Left kidney (tissue), 2 donors: ENCODE measurements around the gene INPP4B. TPM values are rescaled to one million over a fixed set of nuclear protein-coding genes. Genes with fewer than 3 reads are reported as not detected.

ENCODE experiments used
- DNase-seq: peaks from one replicate; pipeline ENCODE4 v3.0.0-alpha.2; 2013
- polyA plus RNA-seq: library from polyadenylated mRNA; unstranded; fragments of 120-200 nt; gene quantifications from one replicate; pipeline ENCODE4 v1.2.1, GENCODE V29; 2013; ENCODE audit not compliant: insufficient read length

Gene INPP4B
- polyA plus RNA-seq, 1 donor: 8.4 TPM

GRCh38 chr4:142291299-142292050 lies 554.6 kb downstream of the INPP4B start:
- no peak for DNase-seq

GRCh38 chr4:142287371-142287770 lies 558.7 kb downstream of the INPP4B start:
- no peak for DNase-seq

GRCh38 chr4:142285222-142285583 lies 560.9 kb downstream of the INPP4B start:
- no peak for DNase-seq

DNA sequence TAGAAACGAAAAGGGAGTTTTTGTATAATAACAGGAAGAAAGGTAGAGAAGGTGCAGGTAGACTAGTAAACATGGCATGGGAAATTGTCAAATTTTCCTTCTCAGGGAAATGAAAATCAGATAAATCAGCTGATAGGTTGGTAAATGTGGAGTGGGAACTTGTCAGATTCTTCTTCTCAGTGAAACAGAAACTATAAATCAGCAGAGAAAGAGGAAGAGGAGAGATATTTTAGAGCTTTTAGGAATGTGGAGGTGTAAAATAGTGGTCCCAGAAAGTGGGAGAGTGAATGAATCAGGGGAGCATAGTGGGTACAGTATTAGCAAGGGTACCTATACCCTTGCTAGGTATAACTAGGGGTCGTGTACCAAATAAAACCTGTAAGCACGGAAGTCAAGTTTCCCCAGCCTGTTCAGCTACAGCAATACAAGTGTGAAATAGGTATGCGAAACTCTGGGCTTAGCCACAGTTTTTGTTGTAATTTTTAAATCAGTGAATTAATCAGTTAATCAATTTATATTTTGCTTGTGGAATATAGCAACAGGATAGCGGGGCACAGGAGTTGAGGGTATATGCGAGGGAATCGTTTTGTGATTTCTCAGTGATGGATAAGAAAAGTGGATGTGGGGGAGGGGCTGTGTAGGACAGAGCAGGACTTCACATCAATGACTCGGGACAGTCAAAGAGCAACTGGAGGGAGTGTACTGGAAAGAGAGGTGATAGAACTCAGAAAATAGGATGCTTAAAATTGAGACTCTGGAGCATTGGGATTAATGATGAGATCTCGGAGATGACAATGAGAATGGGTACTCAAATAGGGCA lies 561.5 kb downstream of the INPP4B start:
- DNase-seq: no peak

DNA sequence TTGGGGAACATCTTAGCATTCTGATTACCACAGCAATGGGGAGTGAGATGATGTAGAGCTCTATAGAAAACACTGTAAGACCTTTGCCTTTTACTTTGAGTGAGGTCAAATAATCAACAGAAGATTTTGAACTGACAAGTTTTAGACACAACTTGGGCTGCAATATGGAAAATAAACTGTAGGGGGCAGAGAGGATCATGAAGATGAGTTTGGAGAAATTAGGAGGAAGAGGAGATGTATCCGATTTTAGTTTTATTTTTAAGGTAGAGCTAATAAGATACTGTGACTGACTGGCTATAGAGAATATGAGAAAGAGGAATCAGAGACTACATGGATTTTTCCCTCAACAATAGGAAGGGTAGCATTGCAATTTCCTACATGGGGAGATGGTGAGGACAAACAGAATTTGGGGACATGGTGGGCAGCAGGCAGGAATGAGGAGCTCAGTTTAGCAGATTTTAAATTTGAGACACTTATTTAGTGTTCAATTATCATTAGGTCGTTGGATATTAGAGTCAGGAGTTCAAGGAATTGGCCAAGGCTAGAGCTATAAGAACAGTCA lies 563.1 kb downstream of the INPP4B start:
- DNase-seq: no peak

GRCh38 chr4:142281999-142282398 lies 564.1 kb downstream of the INPP4B start:
- no peak for DNase-seq

GRCh38 chr4:142278663-142279062 lies 567.4 kb downstream of the INPP4B start:
- DNase-seq: no peak

DNA sequence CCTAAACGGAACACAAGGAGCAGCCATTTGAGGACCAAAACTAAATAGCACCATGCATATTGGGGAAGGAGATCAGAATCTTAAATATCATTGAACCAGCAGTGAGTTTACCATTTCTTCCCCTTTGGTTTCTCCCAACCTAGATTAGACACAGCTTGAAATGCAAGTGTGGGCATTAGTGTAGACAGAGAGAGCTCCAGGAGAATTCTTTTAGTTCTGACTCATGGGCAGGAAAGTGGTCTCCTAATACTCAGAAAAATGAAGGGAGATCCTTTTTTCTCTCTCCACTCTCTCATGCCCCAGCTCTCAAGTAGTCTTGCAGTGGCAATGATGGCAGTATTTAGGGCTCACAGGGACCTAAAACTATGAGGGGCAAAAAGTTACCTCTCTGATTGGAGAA lies 567.9 kb downstream of the INPP4B start:
- no peak for DNase-seq

DNA sequence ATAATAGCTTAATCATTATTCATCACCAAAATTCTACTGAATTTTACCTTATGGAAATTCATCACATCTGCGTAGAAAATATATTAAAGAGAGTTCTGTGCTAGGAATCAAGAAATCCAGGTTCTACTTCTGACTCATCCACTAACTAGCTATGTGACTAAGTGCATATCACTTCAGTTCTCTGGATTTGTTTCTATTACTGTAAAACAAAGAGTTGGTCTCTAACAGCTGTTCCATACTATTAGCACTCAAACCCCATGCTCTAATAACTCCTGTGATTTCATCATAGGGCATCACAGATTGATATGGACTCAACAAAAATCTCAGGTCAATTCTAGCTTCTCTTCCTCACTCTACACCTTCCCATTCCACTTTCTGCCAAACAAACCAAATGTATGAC lies 572.0 kb downstream of the INPP4B start:
- no peak for DNase-seq

DNA sequence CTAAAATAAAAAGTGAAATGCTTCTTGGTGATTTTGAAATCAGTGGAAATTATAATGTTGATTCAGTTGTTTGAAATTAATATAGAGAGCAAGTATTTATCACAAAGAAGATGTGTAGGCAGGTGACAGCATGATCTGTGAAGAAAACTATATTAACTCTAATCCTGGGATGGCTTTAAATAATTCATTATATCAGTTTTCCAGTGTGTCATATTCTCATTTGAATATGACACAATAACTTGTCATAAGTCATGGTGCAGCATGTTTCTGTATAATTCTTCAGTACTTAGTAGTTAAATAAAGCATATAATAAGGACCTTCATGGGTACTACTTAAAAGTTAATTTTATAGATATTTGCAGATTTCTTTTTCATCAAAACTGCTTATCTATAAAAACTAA lies 573.6 kb downstream of the INPP4B start:
- no peak for DNase-seq

DNA sequence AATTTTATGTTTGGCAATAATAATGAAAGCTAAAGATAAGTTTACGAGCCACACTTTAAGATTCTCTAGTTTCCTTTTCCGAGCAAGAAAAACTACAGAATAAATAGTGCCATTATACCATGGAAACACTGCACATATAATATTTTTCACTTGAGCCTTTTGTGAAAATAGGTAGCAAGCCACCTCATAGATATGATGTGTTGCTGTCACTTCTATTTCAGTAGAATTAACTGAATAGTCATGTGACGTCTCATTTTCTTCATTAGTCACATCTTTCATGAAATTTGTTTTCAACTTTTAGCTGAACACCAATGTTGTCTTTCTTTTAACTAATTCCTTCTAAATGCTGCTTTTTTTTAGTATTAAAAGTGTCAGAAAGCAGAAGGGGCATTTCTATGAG lies 574.3 kb downstream of the INPP4B start:
- DNase-seq: no peak

- no peak for DNase-seq
Observed at GRCh38 chr4:142267101-142267500, 579.0 kb downstream of the INPP4B start.

GRCh38 chr4:142265946-142266345 lies 580.2 kb downstream of the INPP4B start:
- no peak for DNase-seq

DNA sequence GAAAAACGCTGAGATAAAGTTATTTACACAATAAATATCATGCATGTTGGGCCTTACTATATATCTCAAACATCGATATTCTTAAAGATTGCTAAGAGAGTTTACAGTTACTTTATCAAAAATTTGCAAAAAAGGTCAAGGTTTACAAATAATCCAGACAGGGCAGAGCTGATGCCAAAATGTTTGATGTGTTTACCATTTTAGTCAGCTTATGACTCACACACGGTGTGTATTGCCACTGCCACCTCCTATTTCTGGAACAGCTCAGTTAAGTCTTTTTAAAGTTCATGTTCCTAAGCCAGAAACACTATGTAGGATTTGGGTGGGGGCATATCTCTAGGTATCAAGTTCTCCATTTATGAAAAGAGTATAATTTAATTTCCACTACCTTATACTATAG lies 580.6 kb downstream of the INPP4B start:
- no peak for DNase-seq

- DNase-seq: no peak
Observed at GRCh38 chr4:142264961-142265360, 581.1 kb downstream of the INPP4B start.

DNA sequence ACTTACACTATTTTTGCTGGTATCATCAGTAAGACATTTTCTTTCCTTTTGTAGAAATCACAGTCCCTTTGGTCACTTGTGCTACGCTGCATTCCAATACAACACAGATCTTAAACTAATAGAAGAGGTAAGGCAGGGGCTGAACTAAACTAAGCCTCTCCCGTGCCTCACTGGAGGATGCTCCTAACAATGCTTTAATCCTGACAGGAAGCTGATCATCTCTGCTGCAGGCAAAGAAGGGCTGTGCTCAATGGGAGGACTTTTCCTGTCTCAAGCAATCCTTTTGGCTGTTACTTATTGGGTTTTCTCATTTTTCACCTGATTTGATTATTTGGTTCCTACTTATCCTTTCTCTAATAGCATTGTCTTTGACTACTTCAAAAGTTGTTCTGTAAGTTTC lies 583.1 kb downstream of the INPP4B start:
- no peak for DNase-seq

DNA sequence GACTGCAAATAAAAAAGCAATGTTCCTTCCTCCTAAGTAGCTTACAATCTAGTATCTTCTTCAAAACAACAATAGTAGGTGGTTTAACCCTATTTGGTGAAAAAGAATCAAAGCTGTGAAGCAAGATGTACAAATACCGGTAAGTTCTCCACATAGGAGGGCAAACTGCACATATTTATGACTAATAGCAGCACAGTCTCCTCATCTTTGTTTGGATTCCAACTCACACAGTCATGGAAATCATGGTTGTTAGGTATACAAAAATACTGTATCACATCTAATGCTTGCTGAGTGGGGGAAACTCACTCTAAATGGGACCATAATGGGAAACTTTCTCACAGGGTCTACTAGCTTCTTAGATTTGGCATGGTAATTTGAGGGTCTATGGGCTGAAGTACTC lies 597.2 kb downstream of the INPP4B start:
- no peak for DNase-seq

DNA sequence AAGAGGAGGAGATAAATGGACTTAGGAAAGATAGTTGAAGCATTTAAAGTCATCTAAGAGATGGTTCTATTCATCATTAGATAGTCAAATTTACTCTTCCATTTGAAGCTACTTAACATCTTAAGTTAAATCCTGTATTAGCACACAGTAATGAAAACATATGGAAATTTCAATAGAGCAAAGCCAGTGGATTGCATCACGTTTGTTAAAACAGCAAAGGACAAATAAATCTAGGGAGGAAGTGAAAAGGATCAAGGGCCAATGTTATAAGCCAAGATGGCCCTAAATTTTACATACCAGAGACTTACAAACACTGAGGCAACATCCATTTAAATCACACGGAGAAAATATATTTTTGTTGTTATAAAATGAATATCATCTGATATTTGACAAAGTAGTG lies 602.8 kb downstream of the INPP4B start:
- no peak for DNase-seq

GRCh38 chr4:142242156-142242555 lies 603.9 kb downstream of the INPP4B start:
- DNase-seq: no peak

GRCh38 chr4:142238589-142238988 lies 607.5 kb downstream of the INPP4B start:
- no peak for DNase-seq

DNA sequence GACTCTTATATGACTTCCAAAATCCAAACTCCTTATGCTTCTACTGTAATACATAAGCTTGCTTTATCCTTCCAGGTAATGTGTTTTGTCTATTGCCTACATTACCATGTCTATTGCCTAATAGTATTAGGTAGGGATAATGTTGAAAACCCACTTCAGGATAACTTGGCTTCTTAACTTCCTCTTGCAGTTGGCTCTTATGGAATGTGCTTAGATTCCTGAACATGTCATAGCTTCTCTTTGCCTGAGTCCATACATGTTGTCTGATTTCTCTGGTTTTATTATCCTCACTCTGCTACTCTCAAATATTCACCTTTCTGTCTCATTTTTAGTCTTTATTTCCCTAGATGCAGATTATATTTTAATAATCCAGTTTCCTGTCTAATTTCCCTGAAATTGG lies 609.8 kb downstream of the INPP4B start:
- DNase-seq: no peak

- DNase-seq: no peak
Observed at GRCh38 chr4:142231787-142232186, 614.3 kb downstream of the INPP4B start.

- DNase-seq: no peak
Observed at GRCh38 chr4:142230991-142231390, 615.1 kb downstream of the INPP4B start.
